H1 (cell line): ENCODE data around the gene C3orf49. TPM values are rescaled to one million over a fixed set of nuclear protein-coding genes. Genes with fewer than 3 reads are reported as not detected.
A peak's percentile ranks its signal among the peaks of the same experiment; 100 is the strongest.

Source experiments
- CTCF ChIA-PET: fragments of 300-600 bp; sonication (Branson Sonifier 250); formaldehyde crosslinking; loops from one replicate; lab custom pipeline; 2021; ENCODE audit not compliant: partially characterized antibody; lab: Charles Lee
- POLR2A ChIA-PET: fragments of 300-600 bp; sonication (Branson Sonifier 250); formaldehyde crosslinking; loops from one replicate; lab custom pipeline; 2021; ENCODE audit warnings: inconsistent platforms; ENCODE audit not compliant: partially characterized antibody; lab: Charles Lee
- DNase-seq, 2 experiments: peaks; one replicate each; pipeline versions ENCODE4 v3.0.0 to v3.0.0-alpha.2; 2010 to 2022; ENCODE audit warnings: low spot score in 2 of 2, low read depth in 1 of 2, mixed read lengths in 1 of 2
- FAIRE-seq: peaks from 2 replicates; lab custom pipeline; 2011; peaks lifted over from hg19 to GRCh38; lab: Jason Lieb, UNC
- H2AFZ ChIP-seq: 2 replicates; pipeline ENCODE4 v1.8.1; 2012; ENCODE audit warnings: low read length, inconsistent platforms
- H2AK5ac ChIP-seq: 2 replicates; pipeline ENCODE4 v1.6.1; 2013; ENCODE audit warnings: low read depth, low read length
- H2BK120ac ChIP-seq: replicated peaks from 2 replicates; pipeline ENCODE3; 2013; ENCODE audit warnings: low read depth, low read length, inconsistent platforms
- H2BK12ac ChIP-seq: 2 replicates; pipeline ENCODE4 v1.6.1; 2013; ENCODE audit warnings: low read depth, low read length
- H2BK15ac ChIP-seq: 2 replicates; pipeline ENCODE4 v1.6.1; 2013; ENCODE audit warnings: low read length
- H2BK20ac ChIP-seq: 2 replicates; pipeline ENCODE4 v1.6.1; 2013; ENCODE audit warnings: low read length
- H2BK5ac ChIP-seq: 2 replicates; pipeline ENCODE4 v1.6.1; 2013; ENCODE audit warnings: low read depth, low read length
- H3K14ac ChIP-seq: 2 replicates; pipeline ENCODE4 v1.6.1; 2013; ENCODE audit warnings: inconsistent platforms; ENCODE audit not compliant: insufficient read length
- H3K18ac ChIP-seq: 2 replicates; pipeline ENCODE4 v1.6.1; 2013; ENCODE audit warnings: low read length; ENCODE audit errors: extremely low read depth
- H3K23ac ChIP-seq: 2 replicates; pipeline ENCODE4 v1.6.1; 2013; ENCODE audit warnings: inconsistent platforms; ENCODE audit not compliant: insufficient read length
- H3K23me2 ChIP-seq: 2 replicates; pipeline ENCODE4 v1.6.1; 2013; ENCODE audit warnings: low read depth, low read length
- H3K27ac ChIP-seq: 2 replicates; pipeline ENCODE4 v1.6.1; 2011; ENCODE audit warnings: low read depth, low read length, inconsistent platforms
- H3K27me3 ChIP-seq, 4 experiments: replicated peaks in 1 of 4; 1 replicate in 1 of 4; 2 replicates in 3 of 4; pipeline versions ENCODE4 v1.6.1 to v1.8.1; 2011 to 2013; ENCODE audit warnings: low read length in 3 of 4, mild to moderate bottlenecking in 3 of 4, inconsistent platforms in 2 of 4, mixed read lengths in 2 of 4, moderate library complexity in 1 of 4; ENCODE audit not compliant: control insufficient read depth in 3 of 4, insufficient read depth in 3 of 4; ENCODE audit errors: extremely low read depth in 1 of 4
- H3K36me3 ChIP-seq, 4 experiments: 2 replicates each; pipeline versions ENCODE4 v1.6.1 to v1.8.1; 2011 to 2013; ENCODE audit warnings: mild to moderate bottlenecking in 4 of 4, low read length in 3 of 4, moderate library complexity in 2 of 4, control low read depth in 1 of 4, inconsistent platforms in 1 of 4; ENCODE audit not compliant: insufficient read depth in 4 of 4, control insufficient read depth in 2 of 4
- H3K4ac ChIP-seq: replicated peaks from 2 replicates; pipeline ENCODE3; 2013; ENCODE audit warnings: low read length, low read depth, mixed read lengths, inconsistent platforms; ENCODE audit not compliant: insufficient read length
- H3K4me1 ChIP-seq, 4 experiments: replicated peaks in 1 of 4; 1 replicate in 1 of 4; 2 replicates in 3 of 4; pipeline versions ENCODE4 v1.6.1 to v1.8.1; 2011 to 2013; ENCODE audit warnings: low read length in 3 of 4, inconsistent platforms in 2 of 4, mixed read lengths in 1 of 4; ENCODE audit not compliant: insufficient read depth in 4 of 4, control insufficient read depth in 3 of 4
- H3K4me2 ChIP-seq, 2 experiments: 2 replicates each; pipeline versions ENCODE4 v1.6.1 to v1.8.1; 2011 to 2013; ENCODE audit warnings: low read depth in 2 of 2, low read length in 2 of 2, control low read depth in 1 of 2, inconsistent platforms in 1 of 2, mild to moderate bottlenecking in 1 of 2; ENCODE audit not compliant: insufficient read depth in 1 of 2
- H3K4me3 ChIP-seq, 4 experiments: fragments of 200-600, 300-600 bp in 1 of 4; sonication (generic), shearing (Covaris generic), sonication (Bioruptor Twin) in 1 of 4; 2 replicates each; pipeline versions ENCODE4 v1.5.1 to v1.8.1; 2011 to 2016; ENCODE audit warnings: low read length in 4 of 4, low read depth in 3 of 4, control low read depth in 2 of 4, inconsistent platforms in 2 of 4, mild to moderate bottlenecking in 2 of 4, mixed read lengths in 1 of 4, moderate library complexity in 1 of 4; ENCODE audit not compliant: insufficient read depth in 2 of 4; ENCODE audit errors: extremely low read depth in 1 of 4
- H3K56ac ChIP-seq: replicated peaks from 2 replicates; pipeline ENCODE3; 2013; ENCODE audit warnings: low read depth, mild to moderate bottlenecking, mixed read lengths, low read length, inconsistent platforms; ENCODE audit not compliant: insufficient read length
- H3K79me1 ChIP-seq: 2 replicates; pipeline ENCODE4 v1.6.1; 2013; ENCODE audit warnings: low read depth, low read length, control low read depth
- H3K79me2 ChIP-seq, 2 experiments: 2 replicates each; pipeline versions ENCODE4 v1.6.1 to v1.8.1; 2012 to 2013; ENCODE audit warnings: low read length in 2 of 2, mild to moderate bottlenecking in 2 of 2, inconsistent platforms in 1 of 2; ENCODE audit not compliant: insufficient read depth in 2 of 2, control insufficient read depth in 1 of 2
- H3K9ac ChIP-seq, 4 experiments: replicated peaks in 1 of 4; 1 replicate in 1 of 4; 2 replicates in 3 of 4; pipeline versions ENCODE4 v1.6.1 to v1.8.1; 2011 to 2013; ENCODE audit warnings: low read depth in 3 of 4, low read length in 3 of 4, control low read depth in 2 of 4, mild to moderate bottlenecking in 2 of 4, moderate library complexity in 2 of 4, inconsistent platforms in 1 of 4; ENCODE audit errors: extremely low read depth in 1 of 4
- H3K9me3 ChIP-seq, 2 experiments: 2 replicates each; pipeline versions ENCODE4 v1.6.1 to v1.8.1; 2012 to 2013; ENCODE audit warnings: mild to moderate bottlenecking in 2 of 2, moderate library complexity in 2 of 2, control low read depth in 1 of 2, inconsistent platforms in 1 of 2, low read depth in 1 of 2, low read length in 1 of 2, mixed read lengths in 1 of 2; ENCODE audit not compliant: insufficient read depth in 2 of 2
- H4K20me1 ChIP-seq, 2 experiments: replicated peaks in 1 of 2; 2 replicates each; pipeline versions ENCODE3 to v1.8.1; 2011 to 2013; ENCODE audit warnings: inconsistent platforms in 2 of 2, low read length in 2 of 2, mild to moderate bottlenecking in 1 of 2; ENCODE audit not compliant: insufficient read depth in 2 of 2, control insufficient read depth in 1 of 2
- H4K5ac ChIP-seq: 2 replicates; pipeline ENCODE4 v1.6.1; 2013; ENCODE audit warnings: low read length, low read depth, mixed read lengths, inconsistent platforms; ENCODE audit not compliant: insufficient read length
- H4K8ac ChIP-seq: 2 replicates; pipeline ENCODE4 v1.8.0; 2013; ENCODE audit warnings: mild to moderate bottlenecking, moderate library complexity, low read length, inconsistent platforms; ENCODE audit not compliant: insufficient read depth; ENCODE audit errors: extremely low read depth
- H4K91ac ChIP-seq: replicated peaks from 2 replicates; pipeline ENCODE3; 2013; ENCODE audit warnings: low read length, mixed read lengths, inconsistent platforms; ENCODE audit not compliant: insufficient read length
- ASH2L ChIP-seq: fragments of 200-600, 300-600 bp; sonication (generic); IDR thresholded peaks from one replicate; pipeline ENCODE4 v1.7.1; 2017; ENCODE audit warnings: low read length
- EP300 ChIP-seq, 2 experiments: IDR thresholded peaks; 1 replicate in 1 of 2; 2 replicates in 1 of 2; pipeline ENCODE4 v1.6.1; 2011 to 2012; ENCODE audit warnings: low read depth in 2 of 2, low read length in 2 of 2, mild to moderate bottlenecking in 2 of 2, borderline replicate concordance in 1 of 2, inconsistent platforms in 1 of 2, moderate library complexity in 1 of 2
- MAFK ChIP-seq: IDR thresholded peaks from 2 replicates; pipeline ENCODE4 v1.6.1; 2012; ENCODE audit warnings: low read depth, mild to moderate bottlenecking, improper control_type of control experiment, low read length
- RAD21 ChIP-seq, 2 experiments: IDR thresholded peaks in 1 of 2; conservative IDR thresholded peaks in 1 of 2; 2 replicates each; pipeline ENCODE4 v1.6.1; 2011; ENCODE audit warnings: low read depth in 2 of 2, low read length in 2 of 2, improper control_type of control experiment in 1 of 2, inconsistent platforms in 1 of 2, mild to moderate bottlenecking in 1 of 2, moderate library complexity in 1 of 2
- WGBS, 2 experiments: shearing (Covaris generic) in 1 of 2; methylation state at CpG; one replicate each; pipeline versions ENCODE4 v1.1.6 to v1.1.7; 2013 to 2015; ENCODE audit warnings: low lambda C conversion rate in 2 of 2, mixed read lengths in 2 of 2, inconsistent platforms in 1 of 2, low coverage in 1 of 2, missing lambda C conversion rate in 1 of 2; ENCODE audit not compliant: insufficient replicate concordance in 2 of 2, insufficient coverage in 1 of 2, insufficient read length in 1 of 2; ENCODE audit errors: extremely low coverage in 1 of 2, missing lambda C conversion rate in 1 of 2; 5-methylcytosine and 5-hydroxymethylcytosine counted together
- polyA plus RNA-seq, 7 experiments: library from polyadenylated mRNA; depleted of rRNA in 3 of 7; stranded (reverse) in 5 of 7; unstranded in 2 of 7; fragments of >200 nt in 5 of 7; fragments of 200-250 nt in 2 of 7; gene quantifications; 1 replicate in 5 of 7; 2 replicates in 1 of 7; 4 replicates in 1 of 7; pipeline versions ENCODE4 v1.2.1 to v1.2.3, GENCODE V29; 2011 to 2013; ENCODE audit warnings: missing spikeins in 2 of 7, mixed read lengths in 2 of 7
- total RNA-seq: library from RNA; stranded (reverse); fragmentation: NEBNext Ultra II Directional; extraction: Animal tissue kit (Norgen Biotek cat#: 25700); gene quantifications from 2 replicates; pipeline ENCODE4 v1.2.1, GENCODE V29; 2021
- TF ChIP-seq, protein P1 (sequence below), 3 experiments: IDR thresholded peaks; 1 replicate in 2 of 3; 2 replicates in 1 of 3; pipeline versions ENCODE4 v1.5.1 to v1.6.1; 2011; ENCODE audit warnings: low read length in 3 of 3, mild to moderate bottlenecking in 3 of 3, inconsistent platforms in 2 of 3, low read depth in 1 of 3, moderate library complexity in 1 of 3; ENCODE audit not compliant: insufficient read depth in 1 of 3; ENCODE audit errors: control extremely low read depth in 1 of 3

Gene C3orf49
- total and polyA plus RNA-seq, 2 of the 8 experiments (the other 6 are each of a cell fraction or from before 2014, with no cell fraction given): not detected

DNA sequence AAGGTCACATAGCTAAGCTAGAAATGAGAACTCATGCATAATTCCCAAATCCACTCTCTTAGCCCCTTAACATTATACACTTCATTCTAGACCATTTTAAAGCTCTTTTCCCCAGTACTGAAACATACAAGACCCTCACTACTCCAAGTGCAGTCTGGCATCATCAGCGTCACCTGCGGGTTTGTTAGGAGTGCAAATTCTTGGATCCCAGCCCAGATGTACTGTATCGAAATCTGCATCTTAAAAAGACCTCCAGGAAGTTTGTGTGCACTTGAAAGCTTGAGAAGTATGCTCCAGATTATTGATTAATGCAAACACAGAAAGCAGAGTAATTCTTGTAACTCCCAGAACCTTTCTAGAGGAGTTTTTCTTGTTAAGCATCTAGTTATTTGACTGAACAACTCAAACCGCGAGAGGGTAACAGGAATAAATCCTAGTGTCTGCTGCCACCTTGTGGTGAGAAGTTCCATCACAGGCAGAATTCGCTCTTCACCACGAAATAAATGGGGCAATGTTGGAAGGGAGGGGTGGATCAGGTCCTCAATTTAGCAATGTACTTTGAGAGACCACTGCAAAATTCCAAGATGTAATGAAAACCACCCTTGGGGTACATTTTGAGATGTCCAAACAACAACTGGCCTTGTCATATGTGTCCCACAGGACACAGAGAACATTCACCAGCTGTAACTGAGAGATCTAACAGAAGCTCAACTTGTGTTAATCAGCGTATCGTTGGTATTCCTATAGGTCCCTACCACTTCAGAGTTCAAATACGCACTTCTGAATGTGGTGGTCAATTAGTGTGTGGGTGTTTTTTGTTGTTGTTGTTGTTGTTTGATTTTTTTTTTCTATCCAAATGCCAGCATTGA, 583 bp upstream of the C3orf49 start:
- Histone ChIP-seq H3K79me2 (no peaks in the 10 kb centered on the region), H3K14ac (no peak overlapping the region), H4K20me1 (no peaks in the 10 kb centered on the region), H4K5ac (no peak overlapping the region), H2BK120ac (no peak overlapping the region), H3K79me1 (no peaks in the 10 kb centered on the region), H3K4me2 (no peak overlapping the region), H3K23ac (no peak overlapping the region), H3K9me3 (no peaks in the 10 kb centered on the region), H3K56ac (no peak overlapping the region), H3K9ac (no peak overlapping the region), H4K91ac (no peak overlapping the region), H2BK20ac (no peak overlapping the region), H3K4ac (no peak overlapping the region), H3K27ac (no peak overlapping the region), H3K4me1 (peaks cover 0 to 8% (median 3%) of the 10 kb centered on the region in 4 experiments; a peak in 2 of 7 replicates), H2BK5ac (no peak overlapping the region), H3K18ac (no peak overlapping the region), H2BK12ac (no peak overlapping the region), H2BK15ac (0 out of 2 replicates have a peak overlapping the region, but pooled peaks have one; percentile 31), H3K27me3 (no peaks in the 10 kb centered on the region), H2AFZ (no peak overlapping the region), H2AK5ac (no peak overlapping the region), H3K36me3 (no peaks in the 10 kb centered on the region), H4K8ac (no peak overlapping the region), H3K4me3 (no peak overlapping the region), H3K23me2 (no peaks in the 10 kb centered on the region)
- ChIA-PET CTCF (interaction anchor here (0.7 to 5.0 kb wide), 48 partner anchors 10 to 652 kb away, joined by 3 to 79 read pairs (median 4); no protein-coding TSS in a partner anchor), POLR2A (interaction anchor here (0.7 to 2.1 kb wide), 2 partner anchors 12 to 156 kb away, joined by 4 to 8 read pairs; no protein-coding TSS in a partner anchor)
- FAIRE-seq (peak; percentile 99), DNase-seq (peak; percentile 23 to 83)
- TF ChIP-seq RAD21 (IDR thresholded peaks at IDR 0.05 in 1 of 2, conservative IDR thresholded peaks at IDR 0.05 in 1 of 2; ENCODE audit: low read depth in 2 of 2, low read length in 2 of 2): peak; percentile 95
- TF ChIP-seq, protein P1, sequence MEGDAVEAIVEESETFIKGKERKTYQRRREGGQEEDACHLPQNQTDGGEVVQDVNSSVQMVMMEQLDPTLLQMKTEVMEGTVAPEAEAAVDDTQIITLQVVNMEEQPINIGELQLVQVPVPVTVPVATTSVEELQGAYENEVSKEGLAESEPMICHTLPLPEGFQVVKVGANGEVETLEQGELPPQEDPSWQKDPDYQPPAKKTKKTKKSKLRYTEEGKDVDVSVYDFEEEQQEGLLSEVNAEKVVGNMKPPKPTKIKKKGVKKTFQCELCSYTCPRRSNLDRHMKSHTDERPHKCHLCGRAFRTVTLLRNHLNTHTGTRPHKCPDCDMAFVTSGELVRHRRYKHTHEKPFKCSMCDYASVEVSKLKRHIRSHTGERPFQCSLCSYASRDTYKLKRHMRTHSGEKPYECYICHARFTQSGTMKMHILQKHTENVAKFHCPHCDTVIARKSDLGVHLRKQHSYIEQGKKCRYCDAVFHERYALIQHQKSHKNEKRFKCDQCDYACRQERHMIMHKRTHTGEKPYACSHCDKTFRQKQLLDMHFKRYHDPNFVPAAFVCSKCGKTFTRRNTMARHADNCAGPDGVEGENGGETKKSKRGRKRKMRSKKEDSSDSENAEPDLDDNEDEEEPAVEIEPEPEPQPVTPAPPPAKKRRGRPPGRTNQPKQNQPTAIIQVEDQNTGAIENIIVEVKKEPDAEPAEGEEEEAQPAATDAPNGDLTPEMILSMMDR (IDR thresholded peaks at IDR 0.05; ENCODE audit: control extremely low read depth in 1 of 3, insufficient read depth in 1 of 3, low read depth in 1 of 3, low read length in 3 of 3): peak; percentile 51 to 85 (median 72)
- no peak for TF ChIP-seq EP300 (IDR thresholded peaks at IDR 0.05; ENCODE audit: borderline replicate concordance in 1 of 2, low read depth in 2 of 2, low read length in 2 of 2)
- no peak for TF ChIP-seq ASH2L
- no peak for TF ChIP-seq MAFK
- WGBS, 2 experiments: 60% methylated on average over 10 of the region's 10 CpGs; no CpG with 5 or more reads in 1 of the 2 experiments
